Activated CD8-positive, alpha-beta memory T cell treated with anti-CD3 and anti-CD28 coated beads for 4 hours (primary cell): Measurements from ENCODE around the gene RASL10A.
"Not testable (repeated sequence)": the region's sequence is repeated elsewhere in the genome, so short reads cannot be mapped to it uniquely, and the experiment has no call there.

Experiments used
- DNase-seq, 2 donors: peaks; one replicate each; pipeline ENCODE4 v3.0.0-alpha.2; 2020; ENCODE audit warnings: low read depth in 2 of 2

The RASL10A gene, protein sequence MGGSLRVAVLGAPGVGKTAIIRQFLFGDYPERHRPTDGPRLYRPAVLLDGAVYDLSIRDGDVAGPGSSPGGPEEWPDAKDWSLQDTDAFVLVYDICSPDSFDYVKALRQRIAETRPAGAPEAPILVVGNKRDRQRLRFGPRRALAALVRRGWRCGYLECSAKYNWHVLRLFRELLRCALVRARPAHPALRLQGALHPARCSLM

GRCh38 chr22:29315286-29316140 is at the start of gene RASL10A:
Gene RASL10A, minus strand, starts transcription at chr22:29315697. Its CDS starts 451 bp downstream, at chr22:29315246.
- DNase-seq = no peak

DNA sequence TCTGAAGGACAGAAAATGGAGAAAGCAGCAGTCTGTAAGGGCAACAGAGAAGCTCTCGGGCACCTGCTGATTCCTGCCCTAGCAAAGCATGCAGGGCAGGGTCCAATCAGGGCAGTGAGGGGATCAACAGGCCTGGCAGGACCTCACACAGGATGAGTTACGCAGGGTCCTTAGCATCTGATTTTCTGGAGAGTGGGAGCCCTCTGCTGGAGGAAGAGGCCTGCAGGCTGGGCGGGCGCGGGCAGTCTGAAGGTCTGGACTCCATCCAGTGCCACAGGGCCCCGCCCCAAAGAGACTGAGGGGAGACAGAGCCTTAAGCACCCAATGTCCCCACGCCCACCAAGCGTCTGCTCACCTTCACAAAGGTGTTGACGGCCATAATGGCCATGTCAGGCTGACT is 44.0 kb upstream of the RASL10A start:
- no peak for DNase-seq

- DNase-seq = not testable (repeated sequence)
Observed at GRCh38 chr22:29357193-29357890, 41.8 kb upstream of the RASL10A start.

GRCh38 chr22:29353860-29354259 is 38.4 kb upstream of the RASL10A start:
- DNase-seq = no peak

GRCh38 chr22:29353286-29353685 is 37.8 kb upstream of the RASL10A start:
- no peak for DNase-seq

GRCh38 chr22:29352778-29353177 is 37.3 kb upstream of the RASL10A start:
- DNase-seq = no peak

GRCh38 chr22:29351891-29352290 is 36.4 kb upstream of the RASL10A start:
- DNase-seq = no peak

- no peak for DNase-seq
Observed at GRCh38 chr22:29351042-29351441, 35.5 kb upstream of the RASL10A start.

DNA sequence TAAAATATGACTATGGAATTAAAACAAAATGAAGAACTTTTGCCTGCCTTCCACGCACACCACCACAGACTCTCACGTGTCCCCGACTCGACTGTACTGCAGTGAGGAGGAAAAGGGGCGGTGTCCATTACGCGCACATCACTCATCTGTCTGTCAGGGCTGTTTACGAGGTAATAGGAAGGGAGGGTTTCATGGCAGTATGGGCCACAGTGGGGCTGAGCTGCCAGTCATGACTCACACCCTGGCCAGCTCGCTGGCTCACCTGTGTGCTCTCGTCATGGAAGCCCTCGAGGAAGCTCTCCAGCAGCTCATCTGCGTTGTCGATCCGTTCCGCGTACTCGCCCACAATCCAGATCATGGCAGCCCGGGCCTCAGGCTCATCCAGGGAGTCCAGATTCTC is 33.5 kb upstream of the RASL10A start:
- no peak for DNase-seq

- no peak for DNase-seq
Observed at GRCh38 chr22:29348041-29348440, 32.5 kb upstream of the RASL10A start.

DNA sequence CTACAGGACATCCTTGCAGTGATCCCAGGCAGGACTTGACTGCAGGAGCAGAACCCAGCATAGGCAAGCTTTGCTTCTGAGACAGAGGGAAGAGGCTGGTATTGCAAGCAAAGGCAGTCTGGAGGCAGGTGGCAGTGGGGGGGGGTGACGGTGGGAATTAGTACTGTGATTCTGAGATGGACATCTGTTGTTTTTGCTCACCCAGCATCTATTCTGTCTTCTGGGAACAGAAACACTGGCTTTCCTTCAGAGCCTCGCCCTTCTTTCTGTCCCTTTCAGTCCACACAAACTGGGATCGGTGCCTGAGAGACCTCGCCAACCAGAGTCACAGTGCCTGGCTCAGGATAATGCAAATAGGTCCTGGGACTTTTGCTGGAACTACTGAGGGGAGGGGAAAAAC is 31.2 kb upstream of the RASL10A start:
- DNase-seq = no peak

GRCh38 chr22:29345932-29346331 is 30.4 kb upstream of the RASL10A start:
- no peak for DNase-seq

DNA sequence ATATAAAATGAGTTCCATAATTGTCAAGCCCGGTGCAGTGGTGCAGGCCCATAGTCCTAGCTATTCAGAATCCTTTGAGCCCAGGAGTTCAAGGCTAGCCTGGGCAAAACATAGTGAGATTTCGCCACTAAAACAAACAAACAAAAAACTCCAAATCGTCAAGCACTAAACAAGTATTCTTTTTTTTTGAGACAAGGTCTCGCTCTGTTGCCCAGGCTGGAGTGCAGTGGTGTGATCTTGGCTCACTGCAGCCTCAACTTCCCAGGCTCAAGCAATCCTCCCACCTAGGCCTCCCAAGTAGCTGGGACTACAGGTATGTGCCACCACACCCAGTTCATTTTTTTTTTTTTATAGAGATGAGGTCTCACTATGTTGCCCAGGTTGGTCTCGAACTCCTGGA is 29.4 kb upstream of the RASL10A start:
- not testable (repeated sequence) for DNase-seq

GRCh38 chr22:29344137-29344536 is 28.6 kb upstream of the RASL10A start:
- no peak for DNase-seq

- no peak for DNase-seq
Observed at GRCh38 chr22:29343313-29343805, 27.9 kb upstream of the RASL10A start.

DNA sequence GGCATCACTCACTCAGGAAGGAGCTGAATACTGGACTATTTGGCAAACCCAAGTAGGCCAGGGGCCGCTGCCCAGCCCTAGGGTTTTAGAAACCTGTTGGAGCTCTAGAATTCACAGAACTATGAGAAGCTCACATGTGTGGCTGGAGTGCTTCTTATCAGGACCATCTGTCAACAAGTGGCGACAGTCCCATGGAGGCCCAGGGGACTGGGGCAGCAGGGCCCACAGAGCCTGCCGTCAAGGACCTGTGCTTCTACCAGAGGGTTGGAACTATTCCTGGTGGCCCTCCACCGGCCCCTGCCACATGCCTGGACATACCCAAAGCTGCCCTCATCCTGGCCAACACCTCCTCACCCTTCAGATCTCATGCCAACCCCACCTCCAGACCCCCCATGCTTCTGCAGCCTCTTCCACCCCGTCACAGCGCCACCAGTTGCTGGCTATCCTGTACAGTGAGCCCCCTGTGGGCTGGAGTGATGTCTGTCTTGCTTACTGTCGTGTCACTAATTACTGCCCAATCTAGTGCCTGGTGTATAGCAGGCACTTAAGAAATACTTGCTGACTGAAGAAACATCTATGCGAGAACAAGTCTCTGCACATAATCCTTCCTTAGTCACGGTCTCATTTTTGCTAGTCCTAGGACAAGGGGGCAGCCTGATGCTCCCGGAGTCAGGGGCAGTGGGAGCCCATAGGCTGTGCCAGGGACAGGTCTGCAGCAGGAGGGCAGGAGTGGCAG is 27.2 kb upstream of the RASL10A start:
- no peak for DNase-seq

DNA sequence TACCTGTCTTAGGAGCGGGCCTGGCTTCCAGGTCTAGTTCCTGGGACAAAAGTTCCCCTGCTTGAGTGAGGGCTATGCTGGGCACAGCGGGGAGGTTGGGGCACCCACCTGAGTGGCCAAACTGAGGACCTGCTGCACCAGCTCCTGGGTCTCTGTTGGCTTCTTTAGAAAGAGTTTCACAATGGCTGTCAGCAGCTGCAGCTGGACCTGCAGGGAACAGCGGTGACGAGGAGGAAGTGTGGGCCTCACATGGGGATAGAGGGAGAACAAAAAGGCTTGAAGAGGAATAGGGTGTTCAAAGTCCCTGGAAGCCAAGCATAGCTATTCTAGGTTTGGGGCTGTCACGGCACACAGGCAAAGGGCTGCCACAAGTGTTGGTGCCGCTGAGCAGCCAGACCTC is 26.7 kb upstream of the RASL10A start:
- DNase-seq = no peak

DNA sequence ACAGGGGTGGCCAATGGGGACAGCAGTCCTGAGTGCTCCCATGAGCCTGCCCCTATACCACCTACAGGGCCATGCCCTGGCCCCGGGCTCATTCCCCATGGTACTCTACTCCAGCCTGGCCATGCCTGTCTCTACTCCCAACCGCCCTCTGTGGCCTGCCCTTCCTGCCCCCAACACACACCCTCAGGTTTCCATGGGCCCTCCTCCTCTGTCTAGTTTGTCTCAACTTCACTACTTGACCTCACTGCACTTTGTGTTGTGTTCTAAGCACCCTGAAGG is 26.3 kb upstream of the RASL10A start:
- no peak for DNase-seq

DNA sequence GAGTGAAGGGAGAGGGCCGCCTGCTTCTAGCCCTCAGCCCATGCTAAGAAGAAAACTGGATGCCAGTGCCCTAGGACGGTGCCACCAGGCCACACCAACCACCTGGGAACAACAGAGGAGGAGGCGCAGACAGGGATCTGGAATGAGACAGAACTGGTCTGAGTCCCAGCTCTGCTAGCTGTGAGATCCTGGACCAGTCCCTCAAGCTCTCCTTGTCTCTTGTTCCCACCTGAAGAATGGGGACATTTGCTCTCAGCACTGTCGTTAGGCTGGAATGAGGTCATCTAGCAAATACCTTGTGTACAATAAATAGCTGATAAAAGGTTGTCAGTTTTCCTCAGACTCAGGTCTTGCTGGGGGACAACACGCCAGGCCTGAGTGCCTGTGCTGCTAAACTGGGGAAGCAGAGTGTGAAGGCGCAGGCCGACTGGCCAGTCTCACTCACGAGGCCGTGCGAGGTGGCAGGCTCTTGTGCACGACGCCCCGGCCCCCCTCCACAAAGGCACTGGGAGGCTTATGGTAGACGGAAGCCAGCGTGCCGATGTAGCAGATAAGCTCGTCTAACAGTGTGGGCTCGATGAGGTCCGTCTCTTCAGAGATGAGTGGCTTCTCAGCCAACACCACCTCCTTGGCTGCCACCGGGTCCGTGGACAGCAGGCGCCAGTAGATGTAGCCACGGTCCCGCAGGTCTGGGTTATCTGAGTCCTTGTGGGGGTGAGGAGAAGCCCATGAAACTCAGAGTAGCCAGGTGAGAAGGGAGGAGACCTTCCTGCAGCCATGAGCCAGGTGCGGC is 25.8 kb upstream of the RASL10A start:
- DNase-seq = no peak

- no peak for DNase-seq
Observed at GRCh38 chr22:29340566-29340965, 25.1 kb upstream of the RASL10A start.
